Breast epithelium (tissue), 3 donors: ENCODE measurements around the gene SLC38A10.

Experiments used
- POLR2AphosphoS5 ChIP-seq, 3 donors: sonication (generic); formaldehyde crosslinking; IDR thresholded peaks; one replicate each; pipeline ENCODE4 v1.6.1; 2017; ENCODE audit warnings: antibody characterized with exemption in 3 of 3
- TF ChIP-seq, protein P1 (sequence below), 3 donors: fragments of 450-650 bp; IDR thresholded peaks; one replicate each; pipeline ENCODE4 v1.5.1; 2016 to 2017; ENCODE audit warnings: antibody characterized with exemption in 3 of 3, mild to moderate bottlenecking in 3 of 3, moderate library complexity in 3 of 3

DNA sequence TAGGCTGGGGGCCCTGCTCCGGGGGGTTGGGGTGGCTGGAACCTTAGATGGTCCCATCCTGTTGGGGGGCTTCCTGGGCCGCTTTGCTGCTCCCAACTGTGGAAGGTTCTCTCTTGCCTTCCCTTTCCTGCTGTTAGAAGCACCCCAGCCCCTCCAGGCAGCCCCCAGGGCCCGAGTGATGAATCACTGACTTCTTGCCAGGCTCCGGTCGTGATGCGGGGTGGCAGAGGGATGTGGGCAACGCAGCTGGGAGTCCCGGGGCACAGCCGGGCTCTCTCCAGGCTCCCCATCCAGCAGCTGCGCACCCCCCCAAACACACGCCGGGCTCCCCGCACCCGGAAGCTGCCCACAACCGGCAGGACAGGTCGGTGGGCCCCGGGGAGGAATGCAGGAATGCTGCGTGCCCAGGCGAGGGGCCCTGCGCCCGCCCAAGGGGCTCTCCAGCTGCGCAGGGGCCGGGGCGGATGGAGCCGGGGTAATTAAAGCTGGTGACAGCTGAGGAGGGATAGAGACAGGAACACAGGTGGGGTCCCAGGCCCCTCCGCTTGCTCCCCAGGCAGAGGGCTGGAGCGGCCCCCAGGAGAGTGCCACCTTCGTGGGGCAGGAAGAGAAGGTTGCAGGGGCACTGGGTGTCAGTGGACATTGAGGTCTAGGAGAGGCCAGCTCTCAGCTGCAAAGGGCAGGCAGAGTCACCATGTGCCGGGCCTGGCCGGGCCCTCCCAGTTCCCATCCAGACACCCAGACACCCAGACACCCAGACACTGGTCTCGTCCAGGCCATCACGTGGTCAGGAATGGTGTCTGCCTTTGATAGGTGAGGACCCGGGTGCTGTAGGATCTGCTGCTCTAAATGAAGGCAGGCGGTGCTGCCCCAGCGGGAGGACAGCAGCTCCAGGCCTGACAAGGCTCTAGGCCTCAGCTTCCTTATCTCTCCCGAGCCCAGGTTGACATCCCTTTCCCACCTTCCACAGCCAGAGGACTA lies 15.0 kb upstream of the SLC38A10 start:
- TF ChIP-seq, protein P1, sequence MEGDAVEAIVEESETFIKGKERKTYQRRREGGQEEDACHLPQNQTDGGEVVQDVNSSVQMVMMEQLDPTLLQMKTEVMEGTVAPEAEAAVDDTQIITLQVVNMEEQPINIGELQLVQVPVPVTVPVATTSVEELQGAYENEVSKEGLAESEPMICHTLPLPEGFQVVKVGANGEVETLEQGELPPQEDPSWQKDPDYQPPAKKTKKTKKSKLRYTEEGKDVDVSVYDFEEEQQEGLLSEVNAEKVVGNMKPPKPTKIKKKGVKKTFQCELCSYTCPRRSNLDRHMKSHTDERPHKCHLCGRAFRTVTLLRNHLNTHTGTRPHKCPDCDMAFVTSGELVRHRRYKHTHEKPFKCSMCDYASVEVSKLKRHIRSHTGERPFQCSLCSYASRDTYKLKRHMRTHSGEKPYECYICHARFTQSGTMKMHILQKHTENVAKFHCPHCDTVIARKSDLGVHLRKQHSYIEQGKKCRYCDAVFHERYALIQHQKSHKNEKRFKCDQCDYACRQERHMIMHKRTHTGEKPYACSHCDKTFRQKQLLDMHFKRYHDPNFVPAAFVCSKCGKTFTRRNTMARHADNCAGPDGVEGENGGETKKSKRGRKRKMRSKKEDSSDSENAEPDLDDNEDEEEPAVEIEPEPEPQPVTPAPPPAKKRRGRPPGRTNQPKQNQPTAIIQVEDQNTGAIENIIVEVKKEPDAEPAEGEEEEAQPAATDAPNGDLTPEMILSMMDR (IDR thresholded peaks at IDR 0.05), result no peak
- no peak for TF ChIP-seq POLR2AphosphoS5 (IDR thresholded peaks at IDR 0.05)
